ENCODE data around the gene CTU2.

CTU2 gene

GRCh38 chr16:88686062-88686438 lies 20.3 kb upstream of the CTU2 start:
- Histone ChIP-seq H3K27ac (ENCODE audit: extremely low read depth, low read depth, low read length) (no peak overlapping the region), H3K9me3 (ENCODE audit: control insufficient read depth, insufficient read depth, low read depth, low read length) (no peaks in the 10 kb centered on the region), H3K4me3 (ENCODE audit: low read depth, low read length) (peak overlapping the region; percentile 43), H3K4me1 (ENCODE audit: control insufficient read depth, insufficient read depth, low read length) (peaks cover 9% of the 10 kb centered on the region; the same call in 1 of the 2 replicates), H3K36me3 (ENCODE audit: control insufficient read depth in 2 of 2, insufficient read depth in 1 of 2, low read length in 2 of 2) (no peaks in the 10 kb centered on the region)
- ChIA-PET CTCF (interaction anchor here (1.2 to 1.5 kb wide), 2 partner anchors 13 to 14 kb away, joined by 3 read pairs; no protein-coding TSS in a partner anchor), POLR2A (no interaction called here)
- no peak for TF ChIP-seq BCL6B (tag by site-specific recombination; IDR thresholded peaks at IDR 0.05)
- TF ChIP-seq ZNF548 (tag by site-specific recombination; IDR thresholded peaks at IDR 0.05), result no peak
- TF ChIP-seq ZNF121 (tag by site-specific recombination; IDR thresholded peaks at IDR 0.05), result no peak
- peak; percentile 34; the same call in 1 of the 2 replicates for TF ChIP-seq GLIS1 (tag by site-specific recombination; IDR thresholded peaks at IDR 0.05)
- no peak for TF ChIP-seq GFI1B (tag by site-specific recombination; IDR thresholded peaks at IDR 0.05)
- no peak for TF ChIP-seq ZBTB26 (tag by site-specific recombination; optimal IDR thresholded peaks at IDR 0.05)
- no peak for TF ChIP-seq ZNF114 (tag by site-specific recombination; IDR thresholded peaks at IDR 0.05)
- no peak for TF ChIP-seq ZNF184 (tag by site-specific recombination; IDR thresholded peaks at IDR 0.05)
- TF ChIP-seq TRIM28 (IDR thresholded peaks at IDR 0.05; ENCODE audit: borderline replicate concordance, low read length), result no peak
- no peak for TF ChIP-seq ZNF571 (tag by site-specific recombination; IDR thresholded peaks at IDR 0.05)
- no peak for TF ChIP-seq ZNF792 (tag by site-specific recombination; IDR thresholded peaks at IDR 0.05)
- no peak for TF ChIP-seq SP3 (tag by site-specific recombination; IDR thresholded peaks at IDR 0.05)
- TF ChIP-seq GLIS2 (tag by site-specific recombination; IDR thresholded peaks at IDR 0.05), result peak; percentile 50; the same call in 1 of the 2 replicates
- TF ChIP-seq PRDM10 (tag by site-specific recombination; IDR thresholded peaks at IDR 0.05), result peak; percentile 50
- TF ChIP-seq KLF1 (tag by site-specific recombination; IDR thresholded peaks at IDR 0.05), result no peak
- no peak for TF ChIP-seq ZBTB11 (tag by site-specific recombination; conservative IDR thresholded peaks at IDR 0.05; ENCODE audit: low read depth)
- TF ChIP-seq BCL11B (tag by site-specific recombination; IDR thresholded peaks at IDR 0.05; ENCODE audit: low read depth), result no peak
- TF ChIP-seq ZNF837 (tag by site-specific recombination; IDR thresholded peaks at IDR 0.05), result no peak
- no peak for TF ChIP-seq ZNF10 (tag by site-specific recombination; IDR thresholded peaks at IDR 0.05)
- TF ChIP-seq ZNF274 (IDR thresholded peaks at IDR 0.05; ENCODE audit: low read length), result no peak
- no peak for TF ChIP-seq ZNF274 (tag by site-specific recombination; IDR thresholded peaks at IDR 0.05; ENCODE audit: borderline replicate concordance)
- TF ChIP-seq ZNF23 (tag by site-specific recombination; IDR thresholded peaks at IDR 0.05; ENCODE audit: borderline replicate concordance), result no peak
- peak; percentile 67 for TF ChIP-seq ZNF398 (tag by site-specific recombination; IDR thresholded peaks at IDR 0.05)
- no peak for TF ChIP-seq ZNF341 (tag by site-specific recombination; IDR thresholded peaks at IDR 0.05; ENCODE audit: low read depth)
- no peak for TF ChIP-seq ZNF580 (tag by site-specific recombination; IDR thresholded peaks at IDR 0.05)
- TF ChIP-seq ZBTB8A (tag by site-specific recombination; IDR thresholded peaks at IDR 0.05), result peak; percentile 78

All from HEK293 (cell line).